K562 (cell line): ENCODE data around the gene AADAC. TPM values are rescaled to one million over a fixed set of nuclear protein-coding genes. Genes with fewer than 3 reads are reported as not detected.
A peak's percentile ranks its signal among the peaks of the same experiment; 100 is the strongest.

Experiments
- AFF1 ChIP-seq, 2 experiments: fragments of 450-650 bp; IDR thresholded peaks; 2 replicates each; pipeline ENCODE4 v1.6.1; 2018; ENCODE audit warnings: mild to moderate bottlenecking in 2 of 2, low read depth in 1 of 2; ENCODE audit not compliant: partially characterized antibody in 2 of 2
- CBFA2T2 ChIP-seq: fragments of 450-650 bp; conservative IDR thresholded peaks from 2 replicates; pipeline ENCODE4 v1.6.1; 2017; ENCODE audit warnings: mild to moderate bottlenecking
- CLOCK ChIP-seq: fragments of 250-450 bp; sonication (Bioruptor Pico); IDR thresholded peaks from 2 replicates; pipeline ENCODE4 v1.4.0; 2020; ENCODE audit warnings: mild to moderate bottlenecking, moderate library complexity, borderline replicate concordance
- CREB3L1 ChIP-seq: fragments of 450-650 bp; IDR thresholded peaks from 2 replicates; pipeline ENCODE4 v1.6.1; 2014; ENCODE audit warnings: low read depth, mild to moderate bottlenecking, moderate library complexity, borderline replicate concordance
- CXXC5 ChIP-seq: fragments of 250-450 bp; sonication (Bioruptor Pico); IDR thresholded peaks from 2 replicates; pipeline ENCODE4 v1.8.0; 2022; ENCODE audit warnings: inconsistent platforms, mild to moderate bottlenecking, moderate library complexity
- ETV5 ChIP-seq: sonication (generic); formaldehyde crosslinking; IDR thresholded peaks from 2 replicates; pipeline ENCODE4 v1.4.0; 2020; ENCODE audit warnings: low read depth, mild to moderate bottlenecking, missing genetic modification reagents
- FOXJ3 ChIP-seq: sonication (generic); formaldehyde crosslinking; IDR thresholded peaks from 2 replicates; pipeline ENCODE4 v1.4.0; 2020; ENCODE audit warnings: mild to moderate bottlenecking, missing genetic modification reagents
- GTF3C2 ChIP-seq: IDR thresholded peaks from 3 replicates; pipeline ENCODE4 v1.6.1; 2011; ENCODE audit warnings: borderline replicate concordance, mild to moderate bottlenecking, moderate library complexity; ENCODE audit not compliant: insufficient read length; ENCODE audit errors: extremely low read depth
- HMG20B ChIP-seq: fragments of 250-450 bp; sonication (Bioruptor Pico); IDR thresholded peaks from 2 replicates; pipeline ENCODE4 v1.5.0; 2021; ENCODE audit warnings: mild to moderate bottlenecking
- HSF4 ChIP-seq: fragments of 250-450 bp; sonication (Bioruptor Pico); IDR thresholded peaks from 2 replicates; pipeline ENCODE4 v2.1.2; 2022; ENCODE audit warnings: mild to moderate bottlenecking, moderate library complexity, borderline replicate concordance
- MAFG ChIP-seq: fragments of 450-650 bp; conservative IDR thresholded peaks from 2 replicates; pipeline ENCODE4 v1.6.1; 2016; ENCODE audit warnings: missing genetic modification characterization, missing compliant biosample characterization
- NR3C1 ChIP-seq: sonication (generic); formaldehyde crosslinking; IDR thresholded peaks from 2 replicates; pipeline ENCODE4 v1.8.1; 2022; ENCODE audit warnings: missing genetic modification reagents
- SREBF2 ChIP-seq: sonication (generic); formaldehyde crosslinking; IDR thresholded peaks from 2 replicates; pipeline ENCODE4 v1.4.0; 2020; ENCODE audit warnings: mild to moderate bottlenecking, missing genetic modification reagents
- STAG1 ChIP-seq: sonication (generic); formaldehyde crosslinking; IDR thresholded peaks from 2 replicates; pipeline ENCODE4 v1.5.0; 2020; ENCODE audit warnings: missing genetic modification reagents, borderline replicate concordance
- ZNF124 ChIP-seq: sonication (generic); formaldehyde crosslinking; IDR thresholded peaks from 2 replicates; pipeline ENCODE4 v1.8.1; 2022; ENCODE audit warnings: missing genetic modification reagents
- ZNF695 ChIP-seq: fragments of 450-650 bp; formaldehyde crosslinking; IDR thresholded peaks from 2 replicates; pipeline ENCODE4 v1.4.0; 2020; ENCODE audit warnings: mild to moderate bottlenecking, moderate library complexity
- ZNF75A ChIP-seq: fragments of 450-650 bp; formaldehyde crosslinking; IDR thresholded peaks from 2 replicates; pipeline ENCODE4 v1.4.0; 2020; ENCODE audit warnings: mild to moderate bottlenecking
- polyA plus RNA-seq, 8 experiments: library from polyadenylated mRNA; depleted of rRNA in 4 of 8; stranded (reverse) in 5 of 8; unstranded in 3 of 8; fragments of >200 nt; fragmentation: Nextera tagmentation in 2 of 8; fragmentation: Illumina TruSeq in 1 of 8; extraction: Ambion mirVana in 2 of 8; extraction: Trizol in 1 of 8; gene quantifications; 2 replicates each; pipeline versions ENCODE4 v1.2.1 to v1.2.3, GENCODE V29; 2011 to 2014; ENCODE audit warnings: inconsistent platforms in 1 of 8, missing spikeins in 1 of 8
- total RNA-seq, 7 experiments: library from RNA; depleted of rRNA in 6 of 7; stranded (reverse); fragments of >200 nt in 6 of 7; fragmentation: Illumina TruSeq in 2 of 7; extraction: Trizol in 2 of 7; gene quantifications; 2 replicates each; pipeline versions ENCODE4 v1.2.1 to v1.2.3, GENCODE V29; 2011 to 2021; ENCODE audit warnings: low replicate concordance in 1 of 7

AADAC gene
- total and polyA plus RNA-seq, 9 of the 15 experiments (the other 6 are each of a cell fraction or from before 2014, with no cell fraction given), result 0.47 TPM; not detected in 8

GRCh38 chr3:151852074-151852811 is 38.3 kb downstream of the AADAC start (continued):
- no peak for TF ChIP-seq CLOCK (CRISPR knock-in tag)
- no peak for TF ChIP-seq CXXC5 (CRISPR knock-in tag)
- no peak for TF ChIP-seq HSF4 (CRISPR knock-in tag)
- TF ChIP-seq CBFA2T2, result peak; percentile 77
- TF ChIP-seq FOXJ3 (CRISPR knock-in tag), result no peak
- no peak for TF ChIP-seq SREBF2 (CRISPR knock-in tag)
- no peak for TF ChIP-seq ZNF124 (CRISPR knock-in tag)
- TF ChIP-seq ZNF75A (CRISPR knock-in tag), result no peak
- TF ChIP-seq ZNF695 (CRISPR knock-in tag), result no peak
- TF ChIP-seq AFF1 (IDR thresholded peaks at IDR 0.05; ENCODE audit: low read depth in 1 of 2, partially characterized antibody in 2 of 2), result no peak
- no peak for TF ChIP-seq GTF3C2
- TF ChIP-seq HMG20B, result no peak
- no peak for TF ChIP-seq ETV5 (CRISPR knock-in tag)
- TF ChIP-seq MAFG (tag), result no peak
- no peak for TF ChIP-seq CREB3L1
- no peak for TF ChIP-seq STAG1 (CRISPR knock-in tag)
- no peak for TF ChIP-seq NR3C1 (CRISPR knock-in tag)
